Measurements from ENCODE around the gene FLAD1.

The FLAD1 gene

GRCh38 chr1:154957091-154957657, 26.0 kb upstream of the FLAD1 start:
- Mint-ChIP-seq H3K36me3 (ENCODE audit: insufficient read depth) (peaks cover 71% of the 10 kb centered on the region), H3K4me1 (ENCODE audit: low read depth in 2 of 2) (peaks cover 53 to 67% of the 10 kb centered on the region in 2 donors), H3K4me3 (peak overlapping the region in 1 of 2 donors; percentile 46), H3K27me3 (no peaks in the 10 kb centered on the region), H3K9me3 (no peaks in the 10 kb centered on the region), H3K27ac (peak overlapping the region; percentile 99 to 100)
- DNase-seq (no peak), ATAC-seq (replicated peaks) (no peak)

DNA sequence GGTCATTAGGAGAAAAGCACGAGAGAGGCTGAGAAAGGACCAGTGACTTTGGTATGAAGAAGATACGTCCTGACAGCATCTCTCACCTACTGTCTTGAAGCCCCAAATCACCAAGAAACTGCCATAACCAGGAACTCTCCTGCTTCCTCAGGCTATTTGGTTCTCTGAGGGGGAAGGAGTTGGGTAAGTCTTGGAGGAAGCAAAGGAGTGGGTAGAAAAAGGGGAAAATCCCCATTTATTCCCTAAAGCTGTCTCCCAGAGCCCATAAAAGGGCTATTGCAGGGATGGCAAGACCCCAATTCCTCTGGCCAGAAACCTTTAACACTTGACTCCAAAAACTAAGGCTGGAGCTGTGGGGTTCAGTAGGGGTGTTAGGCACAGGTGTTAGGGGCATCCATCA, 25.1 kb upstream of the FLAD1 start:
- no peak overlapping the region for H3K4me3 Mint-ChIP-seq
- no peaks in the 10 kb centered on the region for H3K9me3 Mint-ChIP-seq
- no peaks in the 10 kb centered on the region for H3K27me3 Mint-ChIP-seq
- peaks cover 71% of the 10 kb centered on the region for H3K36me3 Mint-ChIP-seq (ENCODE audit: insufficient read depth)
- H3K4me1 Mint-ChIP-seq (ENCODE audit: low read depth in 2 of 2), result peaks cover 52 to 65% of the 10 kb centered on the region in 2 donors
- no peak for ATAC-seq (replicated peaks)
- DNase-seq, result no peak
- no peak overlapping the region for H3K27ac Mint-ChIP-seq

DNA sequence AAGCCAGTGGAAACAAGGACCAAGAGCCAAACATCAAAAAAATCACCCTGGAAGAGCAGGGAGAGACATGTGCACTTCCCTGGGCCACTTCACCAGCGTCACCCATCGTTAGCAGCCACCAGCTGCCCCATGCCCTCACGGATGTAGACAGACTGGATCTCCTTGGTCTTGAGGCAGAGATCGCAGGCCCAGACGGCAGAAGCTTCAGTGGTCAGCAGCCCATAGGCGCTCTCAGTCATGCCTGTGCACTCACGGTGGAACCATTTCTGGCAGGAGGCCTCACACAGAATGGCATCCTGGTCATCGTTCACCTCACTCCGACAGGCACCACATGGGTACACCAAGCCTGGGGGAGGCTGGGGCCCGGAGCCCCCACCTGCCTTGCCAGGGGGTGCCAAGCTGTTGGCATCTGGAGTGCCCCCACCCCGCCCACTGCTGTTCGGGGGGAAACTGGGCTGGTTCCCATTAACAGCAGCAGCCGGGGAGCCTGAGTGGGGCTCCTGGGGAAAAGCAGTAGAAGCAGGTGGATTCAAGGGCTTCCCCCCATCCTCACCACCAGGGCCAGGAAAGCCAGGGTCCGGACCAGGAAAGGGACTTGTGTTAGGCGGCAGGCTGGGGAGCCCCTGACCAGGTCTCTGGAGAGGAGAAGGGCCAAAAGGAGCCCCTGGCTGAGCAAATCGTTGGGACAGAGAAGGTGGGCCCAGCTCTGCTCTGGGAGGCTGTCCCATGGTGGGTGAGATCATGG, 24.3 kb upstream of the FLAD1 start:
- H3K36me3 Mint-ChIP-seq (ENCODE audit: insufficient read depth), result peaks cover 70% of the 10 kb centered on the region
- peak overlapping the region in 1 of 2 donors; percentile 44 for H3K27ac Mint-ChIP-seq
- H3K27me3 Mint-ChIP-seq, result no peaks in the 10 kb centered on the region
- peaks cover 49 to 61% of the 10 kb centered on the region in 2 donors for H3K4me1 Mint-ChIP-seq (ENCODE audit: low read depth in 2 of 2)
- no peaks in the 10 kb centered on the region for H3K9me3 Mint-ChIP-seq
- ATAC-seq (replicated peaks) (no peak), DNase-seq (no peak)
- peak overlapping the region; percentile 3 to 84 for H3K4me3 Mint-ChIP-seq

GRCh38 chr1:154959426-154959780, 23.7 kb upstream of the FLAD1 start:
- H3K36me3 Mint-ChIP-seq (ENCODE audit: insufficient read depth), result peaks cover 69% of the 10 kb centered on the region
- H3K27ac Mint-ChIP-seq, result peak overlapping the region in 1 of 2 donors; percentile 44
- peak overlapping the region; percentile 84 to 88 for H3K4me3 Mint-ChIP-seq

GRCh38 chr1:154960446-154961136, 22.6 kb upstream of the FLAD1 start:
- Mint-ChIP-seq H3K9me3 (no peaks in the 10 kb centered on the region), H3K27me3 (no peaks in the 10 kb centered on the region), H3K4me1 (ENCODE audit: low read depth in 2 of 2) (peaks cover 33 to 47% of the 10 kb centered on the region in 2 donors), H3K36me3 (ENCODE audit: insufficient read depth) (peaks cover 61% of the 10 kb centered on the region), H3K4me3 (peak overlapping the region; percentile 84 to 88), H3K27ac (peak overlapping the region; percentile 92 to 93)
- no peak for DNase-seq
- no peak for ATAC-seq (replicated peaks)

More at GRCh38 chr1:154959426-154959780, 23.7 kb upstream of the FLAD1 start:
- Mint-ChIP-seq H3K27me3 (no peaks in the 10 kb centered on the region), H3K9me3 (no peaks in the 10 kb centered on the region), H3K4me1 (ENCODE audit: low read depth in 2 of 2) (peaks cover 45 to 59% of the 10 kb centered on the region in 2 donors)
- no peak for ATAC-seq (replicated peaks)
- no peak for DNase-seq

DNA sequence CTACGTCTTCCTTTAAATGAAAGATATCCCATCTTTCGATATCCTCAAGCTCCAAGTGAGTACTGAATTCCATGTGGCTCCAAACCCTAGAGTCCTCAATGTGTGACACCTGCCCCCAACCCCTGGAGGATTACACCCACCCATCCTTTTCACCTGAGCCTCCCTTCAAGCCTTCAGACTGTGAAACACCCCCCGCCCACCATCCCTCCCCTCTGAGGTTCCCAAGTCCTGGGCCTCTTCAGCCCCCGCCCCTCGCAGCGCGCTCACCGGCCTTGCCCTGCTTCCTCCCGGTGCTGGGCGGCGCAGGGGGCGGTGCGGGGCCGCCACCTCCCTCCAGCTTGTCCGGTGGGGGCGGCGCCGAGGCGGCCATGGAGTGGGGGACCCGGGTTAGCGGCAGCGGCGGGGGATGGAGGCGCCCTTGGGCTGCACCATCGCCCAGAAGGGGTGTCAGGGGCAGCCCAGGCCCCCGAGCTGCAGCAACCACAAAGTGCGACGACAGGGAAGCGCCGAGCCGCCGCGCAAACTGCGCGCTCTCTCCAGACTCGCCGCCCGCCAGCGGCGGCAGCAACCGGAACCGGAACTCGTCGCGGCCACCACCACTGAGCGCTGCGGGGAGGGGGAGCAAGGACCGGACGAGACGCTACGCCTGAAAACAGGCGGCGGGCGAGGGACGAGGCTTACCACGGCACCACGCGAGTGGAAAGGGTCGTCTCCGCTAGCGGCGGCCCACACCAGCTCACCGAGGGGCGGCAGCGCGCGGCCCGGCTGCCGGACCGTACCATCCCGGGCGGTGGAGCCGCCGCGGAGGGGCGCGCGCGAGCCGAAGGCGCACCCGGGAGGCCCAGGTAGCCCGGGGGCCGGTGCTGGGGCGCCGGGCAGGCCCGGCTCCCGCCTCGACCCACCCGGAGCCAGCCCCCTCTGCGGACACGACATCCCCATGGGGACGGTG, 21.7 kb upstream of the FLAD1 start, which contains the start of gene PYGO2:
PYGO2 (minus strand) TSS at position 576 of the 949 bp plus-strand sequence; CDS start at position 370, 206 bp downstream.
- Mint-ChIP-seq H3K4me3 (peak within 1 kb of the TSS; percentile 84 to 88), H3K36me3 (ENCODE audit: insufficient read depth) (peaks cover 58% of the 10 kb centered on the region), H3K4me1 (ENCODE audit: low read depth in 2 of 2) (peaks cover 24 to 38% of the 10 kb centered on the region in 2 donors), H3K27ac (peak within 1 kb of the TSS; percentile 92 to 93), H3K9me3 (no peaks in the 10 kb centered on the region), H3K27me3 (no peaks in the 10 kb centered on the region)
- DNase-seq (peak; percentile 77 to 79 (median 78)), ATAC-seq (replicated peaks) (peak; percentile 79)

DNA sequence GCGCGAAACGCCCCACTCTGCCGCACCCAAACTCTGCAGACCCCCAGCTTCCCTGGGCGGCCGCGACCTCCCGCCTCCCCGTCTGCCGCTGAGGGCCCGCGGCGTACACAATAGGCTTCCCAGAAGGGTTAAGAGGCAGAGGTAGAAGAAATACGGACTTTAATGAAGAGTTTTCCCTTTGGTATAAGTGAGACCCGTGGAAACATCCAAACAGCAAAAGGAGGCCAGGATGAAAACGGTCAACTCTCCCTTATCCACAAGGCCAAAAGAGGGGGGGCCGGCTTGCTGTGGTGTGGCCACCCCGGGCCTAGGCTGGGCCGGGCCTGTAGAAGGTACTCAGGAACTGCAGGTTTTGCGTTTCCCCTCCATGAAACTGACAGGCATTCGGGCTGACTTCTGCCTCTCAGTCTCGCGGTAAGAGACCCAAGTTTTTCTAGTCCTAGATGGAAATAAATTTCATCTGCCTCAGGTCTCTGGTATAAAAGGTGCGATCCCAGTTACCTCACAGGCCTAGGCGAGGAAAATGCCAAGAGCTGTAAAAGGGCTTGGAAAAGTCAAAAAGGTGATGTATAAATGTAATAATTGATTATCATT, 20.9 kb upstream of the FLAD1 start:
- ATAC-seq (replicated peaks), result peak; percentile 13
- no peak for DNase-seq
- peaks cover 20 to 33% of the 10 kb centered on the region in 2 donors for H3K4me1 Mint-ChIP-seq (ENCODE audit: low read depth in 2 of 2)
- no peaks in the 10 kb centered on the region for H3K27me3 Mint-ChIP-seq
- peak overlapping the region; percentile 84 to 88 for H3K4me3 Mint-ChIP-seq
- peak overlapping the region; percentile 92 to 93 for H3K27ac Mint-ChIP-seq
- H3K36me3 Mint-ChIP-seq (ENCODE audit: insufficient read depth), result peaks cover 61% of the 10 kb centered on the region
- no peaks in the 10 kb centered on the region for H3K9me3 Mint-ChIP-seq

DNA sequence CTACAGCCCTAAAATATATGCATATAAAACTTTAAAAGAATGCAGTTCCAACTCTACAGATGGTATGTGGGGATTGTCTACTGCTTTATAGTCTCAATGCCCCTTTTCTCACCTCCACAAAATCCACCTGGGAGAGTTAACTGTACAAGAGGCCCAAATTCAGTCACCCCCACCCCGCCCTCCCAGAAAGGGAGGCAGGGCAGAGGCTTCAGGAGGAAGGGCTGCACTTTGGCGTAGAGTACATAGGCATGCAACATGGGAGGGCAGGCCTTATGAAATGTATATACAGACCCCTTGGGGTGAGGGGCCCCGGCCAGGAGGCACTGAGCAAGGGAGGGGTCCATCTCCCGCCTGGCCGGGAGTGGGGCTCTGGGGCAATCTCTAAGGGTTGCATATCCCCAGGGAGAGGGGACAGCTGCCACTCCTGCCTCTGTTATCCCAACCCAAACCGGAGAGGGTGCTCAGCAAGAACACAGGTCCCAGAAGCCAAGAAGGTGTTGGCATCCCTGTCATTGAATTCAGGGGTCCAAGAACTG, 20.3 kb upstream of the FLAD1 start:
- peaks cover 62% of the 10 kb centered on the region for H3K36me3 Mint-ChIP-seq (ENCODE audit: insufficient read depth)

DNA sequence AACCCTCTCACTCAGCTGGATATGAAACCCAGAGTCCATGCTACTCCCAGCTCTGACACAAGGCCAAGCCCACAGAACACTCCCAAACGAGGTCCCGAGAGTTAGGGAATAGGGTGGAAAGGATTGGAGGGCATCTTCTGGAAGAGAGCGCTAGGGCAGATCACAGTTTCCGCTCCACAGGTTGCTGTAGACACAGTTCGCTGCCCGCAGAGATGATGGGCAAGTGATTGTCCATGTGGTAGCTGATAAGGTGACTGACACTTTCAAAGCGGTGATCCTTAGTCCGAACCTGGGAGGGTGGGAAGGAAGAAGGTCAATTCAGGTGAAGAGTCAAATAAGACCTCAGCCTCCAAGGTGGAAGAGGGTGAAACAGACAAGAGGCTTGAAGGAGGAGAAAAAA, 19.5 kb upstream of the FLAD1 start:
- DNase-seq (no peak), ATAC-seq (replicated peaks) (no peak)
- Mint-ChIP-seq H3K4me1 (ENCODE audit: low read depth in 2 of 2) (peaks cover 20 to 36% of the 10 kb centered on the region in 2 donors), H3K27ac (peak overlapping the region; percentile 92 to 93), H3K4me3 (no peak overlapping the region), H3K36me3 (ENCODE audit: insufficient read depth) (peaks cover 63% of the 10 kb centered on the region), H3K27me3 (no peaks in the 10 kb centered on the region), H3K9me3 (no peaks in the 10 kb centered on the region)

More for the DNA sequence above, 20.3 kb upstream of the FLAD1 start:
- no peaks in the 10 kb centered on the region for H3K27me3 Mint-ChIP-seq
- no peak for DNase-seq
- H3K9me3 Mint-ChIP-seq, result no peaks in the 10 kb centered on the region
- peaks cover 20 to 31% of the 10 kb centered on the region in 2 donors for H3K4me1 Mint-ChIP-seq (ENCODE audit: low read depth in 2 of 2)
- peak overlapping the region; percentile 84 to 88 for H3K4me3 Mint-ChIP-seq
- ATAC-seq (replicated peaks), result no peak
- H3K27ac Mint-ChIP-seq, result peak overlapping the region; percentile 92 to 93

DNA sequence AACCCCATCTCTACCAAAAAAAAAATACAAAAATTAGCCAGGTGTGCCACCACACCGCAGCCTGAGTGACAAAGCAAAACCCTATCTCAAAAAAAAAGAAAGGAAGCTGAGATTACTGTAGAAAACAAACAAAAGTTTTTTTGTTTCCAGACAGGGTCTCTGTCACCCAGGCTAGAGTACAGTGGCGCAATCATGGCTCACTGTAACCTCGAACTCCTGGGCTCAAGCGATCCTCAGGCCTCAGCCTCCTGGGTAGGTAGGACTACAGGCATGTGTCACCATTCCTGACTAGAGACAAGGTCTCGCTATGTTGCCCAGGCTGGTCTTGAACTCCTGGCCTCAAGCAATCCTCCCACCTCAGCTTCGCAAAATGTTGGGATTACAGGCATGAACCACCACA, 18.8 kb upstream of the FLAD1 start:
- H3K36me3 Mint-ChIP-seq (ENCODE audit: insufficient read depth), result peaks cover 62% of the 10 kb centered on the region
- DNase-seq, result no peak
- H3K4me1 Mint-ChIP-seq (ENCODE audit: low read depth in 2 of 2), result peaks cover 23 to 41% of the 10 kb centered on the region in 2 donors
- no peaks in the 10 kb centered on the region for H3K9me3 Mint-ChIP-seq
- no peak for ATAC-seq (replicated peaks)
- no peak overlapping the region for H3K27ac Mint-ChIP-seq
- H3K27me3 Mint-ChIP-seq, result no peaks in the 10 kb centered on the region
- no peak overlapping the region for H3K4me3 Mint-ChIP-seq

DNA sequence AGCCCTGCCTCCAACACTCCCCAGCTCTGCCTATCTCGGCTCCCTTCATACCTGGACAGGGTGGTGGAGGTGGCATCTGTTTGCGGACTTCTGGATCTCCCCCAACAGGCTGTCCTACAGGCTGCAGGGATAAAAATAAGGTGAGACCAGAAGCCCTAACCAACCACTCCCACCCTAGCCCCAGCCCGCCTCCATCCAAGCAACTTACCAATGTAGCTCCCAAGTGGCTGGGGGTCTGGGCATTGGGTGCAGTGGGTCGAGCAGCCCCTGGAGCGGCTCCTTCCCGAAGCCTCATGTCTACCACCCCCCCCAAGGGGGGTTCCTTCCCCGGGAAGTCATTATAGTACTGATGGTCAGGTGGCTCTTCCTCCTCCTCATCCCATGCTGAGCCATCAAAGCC, 17.0 kb upstream of the FLAD1 start:
- Mint-ChIP-seq H3K9me3 (no peaks in the 10 kb centered on the region), H3K4me3 (no peak overlapping the region), H3K36me3 (ENCODE audit: insufficient read depth) (peaks cover 62% of the 10 kb centered on the region), H3K27me3 (no peaks in the 10 kb centered on the region), H3K4me1 (ENCODE audit: low read depth in 2 of 2) (peaks cover 27 to 30% of the 10 kb centered on the region in 2 donors), H3K27ac (peak overlapping the region in 1 of 2 donors; percentile 82)
- no peak for DNase-seq
- no peak for ATAC-seq (replicated peaks)

GRCh38 chr1:154967331-154967950, 15.7 kb upstream of the FLAD1 start:
- H3K36me3 Mint-ChIP-seq (ENCODE audit: insufficient read depth), result peaks cover 57% of the 10 kb centered on the region
- no peak overlapping the region for H3K4me3 Mint-ChIP-seq
- H3K4me1 Mint-ChIP-seq (ENCODE audit: low read depth in 2 of 2), result peaks cover 33 to 34% of the 10 kb centered on the region in 2 donors
- DNase-seq, result no peak
- H3K9me3 Mint-ChIP-seq, result no peaks in the 10 kb centered on the region
- no peaks in the 10 kb centered on the region for H3K27me3 Mint-ChIP-seq
- ATAC-seq (replicated peaks), result no peak
- peak overlapping the region in 1 of 2 donors; percentile 70 for H3K27ac Mint-ChIP-seq
